GM12873 (cell line): ENCODE measurements around the gene FOXK2.

Source experiments
- CTCF ChIP-seq: IDR thresholded peaks from 2 replicates; pipeline ENCODE4 v1.5.1; 2012; ENCODE audit warnings: low read depth, mild to moderate bottlenecking, moderate library complexity, low read length, control low read depth; ENCODE audit not compliant: insufficient read depth; ENCODE audit errors: missing control alignments

Gene FOXK2

DNA sequence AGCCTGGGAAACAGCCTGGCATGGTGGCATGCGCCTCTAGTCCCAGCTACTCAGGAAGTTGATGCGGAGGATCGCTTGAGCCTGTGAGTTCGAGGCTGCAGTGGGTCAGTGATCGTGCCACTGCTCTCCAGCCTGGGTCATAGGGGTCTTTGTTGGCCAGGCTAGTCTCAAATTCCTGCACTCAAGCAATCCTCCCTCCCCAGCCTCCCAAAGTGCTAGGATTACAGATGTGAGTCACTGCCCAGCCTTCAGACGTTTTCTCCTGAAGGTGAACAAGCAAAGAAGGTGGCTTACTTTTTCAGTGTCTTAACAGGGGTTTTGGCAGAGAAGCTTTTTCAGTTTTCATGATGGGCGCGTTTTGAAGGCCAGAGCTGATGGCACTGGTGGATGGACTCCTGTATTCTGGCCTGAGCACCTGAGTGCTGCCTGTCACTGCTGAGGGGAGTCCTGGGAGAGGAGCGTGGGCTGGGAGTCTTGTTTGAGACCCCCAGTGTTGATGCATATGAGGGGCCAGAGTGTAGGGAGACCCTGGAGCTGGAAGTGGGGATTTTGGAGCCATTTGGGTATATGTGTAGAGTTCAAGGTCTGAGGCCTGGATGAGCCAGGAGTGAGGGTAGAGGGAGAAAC is 41.4 kb downstream of the FOXK2 start:
- TF ChIP-seq CTCF: no peak

DNA sequence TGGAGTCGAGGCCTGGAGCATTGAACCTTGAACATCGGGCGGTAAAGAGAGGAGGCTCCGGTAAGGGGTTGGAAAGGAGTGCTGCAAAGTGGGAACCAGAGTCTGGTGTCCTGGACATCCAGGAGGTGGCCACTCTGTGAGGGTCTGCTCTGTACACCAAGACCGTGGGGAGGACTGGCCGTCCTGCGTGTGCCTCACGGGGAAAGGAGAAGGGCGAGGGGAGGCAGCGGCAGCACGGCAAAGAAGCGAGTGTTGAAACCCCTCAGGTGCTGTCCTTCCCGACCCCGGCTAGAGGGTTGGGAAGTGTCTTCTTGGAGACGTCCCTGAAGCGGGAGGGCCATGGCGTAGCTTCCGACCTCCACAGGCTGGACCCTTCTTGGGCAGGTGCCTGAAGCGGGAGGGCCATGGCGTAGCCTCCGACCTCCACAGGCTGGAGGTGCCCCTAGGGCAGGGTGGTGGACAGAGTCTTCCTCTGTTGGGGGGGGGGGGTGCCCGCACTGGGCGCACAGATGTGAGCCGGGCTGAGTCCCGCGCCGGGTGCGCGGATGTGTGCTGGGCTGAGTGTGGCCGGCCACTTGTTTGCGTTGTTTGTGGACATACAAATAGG is 42.0 kb downstream of the FOXK2 start:
- TF ChIP-seq CTCF: no peak

GRCh38 chr17:82563318-82563717 is 43.8 kb downstream of the FOXK2 start:
- no peak for TF ChIP-seq CTCF

GRCh38 chr17:82564241-82564640 is 44.7 kb downstream of the FOXK2 start:
- no peak for TF ChIP-seq CTCF

DNA sequence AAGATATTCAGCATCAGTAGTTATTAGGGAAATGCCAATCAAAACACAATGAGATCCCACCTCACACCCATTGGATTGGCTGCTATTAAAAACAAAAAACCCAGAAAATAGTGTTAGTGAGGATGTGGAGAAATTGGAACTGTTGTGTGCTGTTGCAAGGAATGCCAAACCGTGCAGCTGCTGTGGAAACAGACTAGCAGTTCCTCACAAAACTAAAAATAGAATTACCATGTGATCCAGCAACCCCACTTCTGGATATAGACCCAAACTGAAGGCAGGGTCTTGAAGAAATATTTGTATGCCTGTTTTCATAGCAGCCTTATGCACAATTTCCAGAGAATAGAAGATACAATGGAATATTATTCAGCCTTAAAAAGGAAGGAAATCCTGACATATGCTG is 46.0 kb downstream of the FOXK2 start:
- no peak for TF ChIP-seq CTCF

DNA sequence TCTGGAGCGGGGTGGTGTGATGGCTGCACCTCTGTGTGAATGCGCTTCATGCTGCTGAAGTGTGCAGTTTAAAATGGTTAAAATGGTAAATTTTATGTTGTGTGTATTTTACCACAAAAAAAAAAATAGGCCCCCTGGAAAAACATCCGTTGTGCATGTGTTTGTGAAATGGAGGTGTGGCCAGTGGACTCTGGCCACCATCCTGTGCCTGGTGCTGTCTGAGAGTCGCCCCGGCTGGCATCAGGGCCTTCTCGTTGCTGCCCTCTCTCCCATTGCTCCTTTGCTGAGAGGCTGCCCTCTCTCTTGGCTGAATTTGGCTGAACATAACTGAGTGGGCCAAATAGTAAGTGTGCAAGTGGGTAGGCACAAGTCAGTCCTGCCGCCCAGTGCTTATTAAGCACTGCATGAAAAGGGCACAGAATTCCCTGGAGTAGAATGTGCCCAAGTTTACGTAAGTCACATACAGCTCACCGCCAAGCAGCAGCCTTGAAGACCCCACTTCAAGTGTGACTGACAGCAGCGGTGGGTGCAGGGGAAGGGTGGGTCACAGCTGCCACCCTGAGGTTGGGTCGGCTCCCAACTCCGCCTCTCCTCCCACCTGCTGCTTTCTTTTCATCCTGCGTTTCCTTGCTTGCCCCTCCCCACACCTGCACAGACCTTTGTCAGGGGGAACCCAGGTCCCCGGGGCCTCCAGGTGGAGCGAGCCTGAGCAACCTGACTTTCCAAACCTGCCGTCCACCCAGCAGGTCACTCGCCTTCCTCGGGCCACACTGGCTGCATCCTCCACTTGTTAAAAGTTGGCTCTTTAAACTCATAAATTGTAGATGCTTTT is 46.8 kb downstream of the FOXK2 start:
- TF ChIP-seq CTCF: no peak

GRCh38 chr17:82567286-82567685 is 47.8 kb downstream of the FOXK2 start:
- TF ChIP-seq CTCF: no peak
